OCI-LY3 (cell line): ENCODE data around the gene ZNF205.

Experiments used
- CTCF ChIP-seq: fragments of 200-600, 300-600 bp; sonication (generic); IDR thresholded peaks from 2 replicates; pipeline ENCODE4 v1.5.1; 2014; ENCODE audit warnings: antibody characterized with exemption, low read length, low read depth
- EZH2phosphoT487 ChIP-seq: fragments of 200-600 bp; shearing (Covaris generic); IDR thresholded peaks from 2 replicates; pipeline ENCODE4 v1.6.1; 2018; ENCODE audit warnings: antibody characterized with exemption, mixed run types, low read depth

GRCh38 chr16:3141781-3142311 is 29.5 kb downstream of the ZNF205 start:
- TF ChIP-seq CTCF (no peak), EZH2phosphoT487 (no peak)
